DOHH2 (cell line): Measurements from ENCODE around the gene ZSWIM6.

Experiments used
- EZH2phosphoT487 ChIP-seq: fragments of 200-600 bp; sonication (generic); IDR thresholded peaks from 2 replicates; pipeline ENCODE4 v1.6.1; 2017; ENCODE audit warnings: borderline replicate concordance, mild to moderate bottlenecking, antibody characterized with exemption, low read length, moderate library complexity, mixed read lengths
- TF ChIP-seq, protein P1 (sequence below): fragments of 200-600 bp; sonication (generic); IDR thresholded peaks from one replicate; pipeline ENCODE4 v1.5.1; 2014; ENCODE audit warnings: antibody characterized with exemption, mild to moderate bottlenecking, low read depth, low read length; ENCODE audit not compliant: poor library complexity, severe bottlenecking

DNA sequence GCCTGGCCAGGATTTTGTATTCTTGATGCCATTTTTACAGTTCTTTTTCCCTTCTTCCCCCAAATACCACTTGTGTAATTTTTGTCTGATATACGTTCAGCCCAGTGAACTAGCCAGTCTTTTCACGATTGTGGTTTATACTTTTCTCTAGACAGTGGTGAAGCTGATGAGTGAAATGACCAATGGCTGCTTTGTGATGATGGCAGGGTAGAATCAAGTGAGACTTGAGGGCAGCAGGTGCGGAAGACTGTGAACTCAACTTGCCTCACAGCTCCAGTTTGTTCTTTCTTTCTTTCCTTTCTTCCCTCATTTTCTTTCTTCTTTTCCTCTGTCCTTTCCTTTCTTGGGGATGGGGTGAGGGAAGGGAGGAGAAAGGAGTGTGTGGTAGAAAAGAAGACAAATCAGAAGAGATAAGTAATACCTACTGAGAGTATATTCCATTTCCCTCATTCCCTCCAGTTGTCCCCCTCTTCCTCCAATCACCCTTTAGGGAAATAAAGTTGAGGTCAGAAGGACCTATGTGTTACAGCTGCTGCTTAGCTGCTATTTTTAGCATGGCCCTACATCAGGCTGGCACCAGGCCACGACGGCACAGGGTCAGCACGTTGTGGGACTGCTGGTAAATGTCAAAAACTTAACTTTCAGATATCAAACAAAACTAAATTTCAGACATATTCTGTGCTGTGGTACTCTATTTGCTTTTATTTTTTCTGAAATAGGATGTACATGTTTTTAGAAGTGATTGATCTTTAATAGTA lies 12.3 kb downstream of the ZSWIM6 start:
- TF ChIP-seq, protein P1, sequence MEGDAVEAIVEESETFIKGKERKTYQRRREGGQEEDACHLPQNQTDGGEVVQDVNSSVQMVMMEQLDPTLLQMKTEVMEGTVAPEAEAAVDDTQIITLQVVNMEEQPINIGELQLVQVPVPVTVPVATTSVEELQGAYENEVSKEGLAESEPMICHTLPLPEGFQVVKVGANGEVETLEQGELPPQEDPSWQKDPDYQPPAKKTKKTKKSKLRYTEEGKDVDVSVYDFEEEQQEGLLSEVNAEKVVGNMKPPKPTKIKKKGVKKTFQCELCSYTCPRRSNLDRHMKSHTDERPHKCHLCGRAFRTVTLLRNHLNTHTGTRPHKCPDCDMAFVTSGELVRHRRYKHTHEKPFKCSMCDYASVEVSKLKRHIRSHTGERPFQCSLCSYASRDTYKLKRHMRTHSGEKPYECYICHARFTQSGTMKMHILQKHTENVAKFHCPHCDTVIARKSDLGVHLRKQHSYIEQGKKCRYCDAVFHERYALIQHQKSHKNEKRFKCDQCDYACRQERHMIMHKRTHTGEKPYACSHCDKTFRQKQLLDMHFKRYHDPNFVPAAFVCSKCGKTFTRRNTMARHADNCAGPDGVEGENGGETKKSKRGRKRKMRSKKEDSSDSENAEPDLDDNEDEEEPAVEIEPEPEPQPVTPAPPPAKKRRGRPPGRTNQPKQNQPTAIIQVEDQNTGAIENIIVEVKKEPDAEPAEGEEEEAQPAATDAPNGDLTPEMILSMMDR = no peak
- TF ChIP-seq EZH2phosphoT487 = no peak
